Stimulated activated CD8-positive, alpha-beta memory T cell treated with anti-CD3 and anti-CD28 coated beads, Interleukin-4, amount 100 ng/mL, for 48 hours (primary cell): ENCODE results near the gene INPP5D.
"Not testable (repeated sequence)": the region's sequence is repeated elsewhere in the genome, so short reads cannot be mapped to it uniquely, and the experiment has no call there.

Experiments
- DNase-seq: peaks from one replicate; pipeline ENCODE4 v3.0.0-alpha.2; 2020

Gene INPP5D

DNA sequence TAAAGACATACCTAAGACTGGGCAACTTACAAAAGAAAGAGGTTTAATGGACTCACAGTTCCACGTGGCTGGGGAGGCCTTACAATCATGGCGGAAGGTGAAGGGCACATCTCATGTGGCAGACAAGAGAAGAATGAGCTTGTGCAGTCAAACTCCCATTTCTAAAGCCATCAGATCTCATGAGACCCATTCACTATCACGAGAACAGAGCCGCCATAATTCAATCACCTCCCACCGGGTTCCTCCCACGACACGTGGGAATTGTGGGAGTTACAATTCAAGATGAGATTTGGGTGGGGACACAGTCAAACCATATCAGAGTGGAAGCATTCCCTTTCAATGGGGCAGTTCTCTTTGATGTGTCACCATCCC, 39.7 kb downstream of the INPP5D start:
- not testable (repeated sequence) for DNase-seq

GRCh38 chr2:233100192-233100998, 40.3 kb downstream of the INPP5D start:
- DNase-seq: peak; percentile 86

- no peak for DNase-seq
Measured at GRCh38 chr2:233101141-233101540, 41.0 kb downstream of the INPP5D start.

- no peak for DNase-seq
Measured at GRCh38 chr2:233101816-233102215, 41.7 kb downstream of the INPP5D start.

DNA sequence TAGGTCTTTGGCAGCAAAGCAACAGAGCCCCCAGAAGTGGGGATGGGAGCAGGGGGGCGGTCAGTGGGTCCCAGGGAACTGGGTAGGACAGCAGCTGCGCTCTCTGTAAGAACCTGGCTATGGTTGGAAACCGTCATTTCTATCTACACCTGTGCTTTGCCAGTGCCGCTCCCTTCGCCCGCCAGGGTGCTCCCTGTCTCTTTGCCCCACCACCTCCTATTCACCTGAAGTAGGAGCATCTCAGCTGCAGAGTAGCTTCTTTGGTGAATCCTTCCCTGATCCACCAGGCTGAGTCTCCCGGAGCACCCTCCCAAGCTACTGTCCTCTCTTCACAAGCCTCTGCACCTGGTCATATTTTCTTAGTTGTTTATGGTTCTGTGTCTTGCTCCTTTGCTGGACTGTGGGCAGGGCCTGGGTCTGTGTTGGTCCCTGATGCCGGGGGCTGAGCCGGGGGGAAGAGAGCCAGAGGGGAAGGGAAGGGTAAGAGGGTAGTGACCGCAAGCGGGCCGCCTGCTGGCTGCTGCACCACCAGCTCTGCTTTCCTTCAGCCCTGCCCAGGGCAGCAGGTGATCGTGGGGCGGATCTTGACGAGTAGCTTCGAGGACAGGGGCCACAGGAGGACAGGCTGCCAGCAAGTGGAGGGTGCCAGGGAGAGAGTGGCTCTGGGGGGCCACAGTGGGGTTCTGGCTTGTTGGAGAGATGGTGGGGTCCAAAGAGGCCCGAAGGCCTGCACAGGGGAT, 45.2 kb downstream of the INPP5D start:
- no peak for DNase-seq

DNA sequence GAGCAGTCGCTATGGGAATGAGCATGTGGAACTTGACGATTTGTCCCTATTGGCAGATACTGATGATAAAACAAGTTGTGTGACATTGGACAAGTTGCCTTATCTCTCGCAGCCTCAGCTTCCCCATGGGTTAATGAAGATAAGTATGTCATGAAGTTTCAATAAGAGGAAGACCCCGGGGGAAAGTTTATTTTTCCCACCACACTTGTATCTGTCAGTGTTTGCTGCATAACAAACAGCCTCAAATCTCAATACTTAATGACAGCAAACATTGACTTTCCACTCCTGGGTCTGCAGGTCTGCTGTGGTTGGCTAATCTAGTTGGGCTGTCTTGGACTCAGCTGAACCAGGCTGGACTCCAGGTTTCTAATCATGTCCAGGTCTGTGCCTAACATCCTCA, 45.8 kb downstream of the INPP5D start:
- no peak for DNase-seq

DNA sequence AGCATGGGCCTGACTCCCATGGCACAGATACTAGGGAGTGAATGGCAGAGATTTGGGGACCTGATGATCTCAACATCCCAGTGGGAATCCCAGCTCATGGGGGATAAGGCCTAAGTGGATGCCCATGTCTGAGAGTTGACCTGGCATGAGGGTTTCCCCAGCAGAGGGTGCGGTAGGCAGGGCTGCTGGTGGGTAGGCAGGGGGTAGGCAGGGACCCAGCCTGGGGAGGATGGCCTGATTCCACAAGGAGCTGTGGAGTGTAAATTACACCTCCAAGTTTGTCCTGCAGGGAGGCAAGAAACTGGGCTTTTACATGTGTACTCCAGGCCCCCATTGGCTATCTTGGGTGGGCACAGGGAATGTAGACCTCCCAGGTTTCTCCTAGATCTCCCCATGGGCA, 46.9 kb downstream of the INPP5D start:
- DNase-seq: no peak

DNA sequence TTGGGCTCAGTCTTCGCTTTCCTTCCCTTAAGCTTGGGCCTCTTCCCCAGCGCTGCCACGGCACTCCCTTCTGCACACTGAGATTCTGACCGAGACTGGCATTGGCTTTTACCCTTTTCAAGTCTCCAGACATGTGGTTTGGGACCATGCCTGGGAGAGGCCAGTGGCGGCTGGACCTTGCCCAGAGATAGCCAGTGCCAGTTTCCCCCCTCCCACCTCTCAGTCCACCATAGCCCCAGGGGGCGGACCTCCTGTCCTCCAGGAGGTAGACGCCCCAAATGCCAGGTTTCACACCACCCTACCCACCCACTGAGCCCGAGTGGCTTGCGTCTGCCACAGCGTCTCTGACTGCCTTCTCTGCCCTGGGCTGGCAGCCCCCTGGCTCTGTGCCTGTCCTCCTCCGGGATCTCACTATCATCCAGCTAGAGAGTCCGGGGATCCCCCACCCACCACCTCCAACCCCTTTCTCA, 47.7 kb downstream of the INPP5D start:
- DNase-seq: no peak

GRCh38 chr2:233108611-233109490, 48.7 kb downstream of the INPP5D start:
- no peak for DNase-seq

DNA sequence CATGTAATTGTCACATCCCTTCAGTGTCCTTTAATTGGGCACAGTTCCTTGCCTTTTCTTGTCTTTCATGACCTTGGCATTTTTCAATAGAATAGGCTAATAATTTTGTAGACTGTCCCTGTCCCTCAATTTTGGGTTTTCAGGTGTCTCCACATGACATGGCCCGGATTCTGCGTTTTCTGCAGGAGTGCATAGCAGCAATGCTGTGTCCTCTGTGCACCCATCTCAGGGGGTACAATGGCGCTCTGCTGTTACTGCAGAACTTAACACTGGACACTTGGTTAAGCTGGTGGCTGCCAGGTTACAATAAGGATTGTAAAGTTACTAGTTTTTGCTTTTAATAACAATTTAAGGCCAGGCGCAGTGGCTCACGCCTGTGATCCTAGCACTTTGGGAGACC, 51.3 kb downstream of the INPP5D start:
- DNase-seq: no peak

- no peak for DNase-seq
Measured at GRCh38 chr2:233112329-233112728, 52.2 kb downstream of the INPP5D start.

DNA sequence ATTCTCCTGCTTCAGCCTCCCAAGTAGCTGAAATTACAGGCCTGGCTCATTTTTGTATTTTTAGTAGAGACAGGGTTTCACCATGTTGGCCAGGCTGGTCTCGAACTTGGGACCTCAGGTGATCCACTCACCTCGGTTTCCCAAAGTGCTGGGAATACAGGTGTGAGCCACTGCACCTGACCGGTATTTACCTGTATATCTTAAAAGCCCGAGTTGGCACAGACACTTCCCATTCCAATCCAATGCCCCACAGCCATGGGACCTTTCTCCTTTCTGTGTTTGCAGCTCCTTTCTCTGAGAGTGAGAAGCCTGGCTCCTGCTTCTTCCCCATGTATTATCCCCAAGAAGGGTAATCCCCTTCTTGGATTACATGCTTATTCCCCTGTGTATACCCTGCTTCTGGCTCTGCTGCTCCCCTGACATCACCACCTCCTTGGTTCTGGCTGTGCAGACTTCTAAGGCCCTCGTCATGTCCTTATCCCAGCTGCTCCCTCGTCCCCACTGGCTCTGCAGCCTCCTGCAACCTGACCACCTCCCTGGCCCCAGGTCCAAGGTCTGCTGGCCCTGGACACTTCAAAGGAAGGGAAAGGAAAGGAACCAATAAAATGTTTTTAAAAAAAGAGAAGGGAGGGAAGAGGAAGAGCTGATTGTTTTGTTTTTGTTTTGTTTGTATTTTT, 52.8 kb downstream of the INPP5D start:
- DNase-seq: no peak

DNA sequence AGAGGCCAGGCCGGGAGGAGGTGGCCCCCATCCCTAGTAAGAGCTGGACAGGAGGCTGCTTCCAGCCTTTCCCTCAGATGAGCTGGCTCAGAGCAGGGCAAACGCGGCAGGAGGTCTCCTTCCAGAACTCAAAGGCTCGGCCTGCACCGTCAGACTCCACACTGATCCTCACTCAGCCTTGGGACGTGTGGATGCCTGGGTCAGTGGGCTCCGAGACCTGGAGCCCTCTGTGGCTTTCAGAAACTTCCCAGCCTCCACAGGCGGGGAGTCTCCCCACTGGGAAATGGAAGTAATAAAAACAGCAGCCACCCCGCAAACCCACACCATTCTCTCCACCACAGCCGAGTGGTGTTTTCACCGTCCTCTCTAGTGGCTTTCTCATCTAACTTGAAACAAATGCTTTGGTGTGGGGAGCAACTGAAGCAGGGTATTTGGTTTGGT, 54.3 kb downstream of the INPP5D start:
- DNase-seq: no peak

DNA sequence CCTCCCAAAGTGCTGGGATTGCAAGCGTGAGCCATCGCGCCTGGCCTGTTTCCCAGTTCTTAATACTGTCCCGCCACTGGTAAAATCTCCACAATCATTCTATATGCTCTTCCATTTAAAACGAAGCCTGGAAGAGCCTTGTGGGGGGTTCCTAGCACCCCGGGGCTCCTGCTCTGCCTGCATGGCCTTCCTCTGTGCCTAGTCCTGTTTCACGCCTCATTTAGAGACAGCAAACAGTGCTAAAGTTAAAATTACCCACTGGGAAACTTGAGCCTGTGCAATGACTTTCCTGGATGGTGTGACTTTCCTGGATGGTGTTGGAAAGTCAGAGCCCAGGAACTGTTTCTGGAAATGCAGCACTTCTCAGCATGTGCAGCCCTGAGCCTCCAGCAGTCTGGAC, 55.0 kb downstream of the INPP5D start:
- DNase-seq: no peak

- no peak for DNase-seq
Measured at GRCh38 chr2:233115741-233116140, 55.6 kb downstream of the INPP5D start.

DNA sequence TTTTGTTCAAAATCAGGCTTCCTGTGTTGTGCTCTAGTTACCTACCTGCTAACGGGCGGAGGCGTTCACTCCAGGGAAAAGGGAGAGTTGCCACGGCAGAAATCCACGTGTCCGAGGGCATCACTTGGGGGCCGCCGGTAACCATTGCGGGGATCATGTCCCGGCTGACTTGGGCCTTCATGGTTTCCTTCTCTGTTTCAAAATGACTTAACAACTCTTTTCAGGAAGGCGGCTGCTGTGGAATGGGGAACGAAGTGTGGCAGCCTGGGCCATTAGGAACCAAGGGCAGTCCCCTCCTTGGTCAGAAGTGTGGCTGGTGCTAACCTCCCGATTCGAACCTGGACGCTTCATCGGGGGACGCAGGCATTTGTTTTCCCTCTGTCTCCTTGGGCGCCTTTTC, 56.8 kb downstream of the INPP5D start:
- no peak for DNase-seq

DNA sequence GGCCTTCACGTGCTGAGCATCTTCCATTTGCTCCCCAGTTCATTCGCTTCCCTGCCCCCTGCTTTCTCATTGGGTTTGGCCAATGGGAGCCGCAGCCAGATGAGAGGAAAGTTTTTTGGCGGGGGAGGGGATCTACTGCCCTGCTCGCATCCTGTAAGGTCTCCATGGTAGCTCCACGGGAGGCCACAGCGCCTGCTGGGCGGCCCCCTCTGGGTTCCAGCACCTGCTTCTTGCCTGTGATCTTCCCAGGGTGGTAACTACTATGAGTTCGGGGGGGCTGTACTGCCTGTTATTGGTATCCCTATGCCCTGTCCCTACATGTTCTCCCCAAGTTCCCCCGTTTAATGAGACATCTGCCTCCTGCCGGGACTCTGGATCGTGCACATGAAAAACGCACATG, 57.2 kb downstream of the INPP5D start:
- DNase-seq: no peak

- DNase-seq: no peak
Measured at GRCh38 chr2:233117811-233118647, 57.9 kb downstream of the INPP5D start.

- no peak for DNase-seq
Measured at GRCh38 chr2:233118648-233119000, 58.5 kb downstream of the INPP5D start.

DNA sequence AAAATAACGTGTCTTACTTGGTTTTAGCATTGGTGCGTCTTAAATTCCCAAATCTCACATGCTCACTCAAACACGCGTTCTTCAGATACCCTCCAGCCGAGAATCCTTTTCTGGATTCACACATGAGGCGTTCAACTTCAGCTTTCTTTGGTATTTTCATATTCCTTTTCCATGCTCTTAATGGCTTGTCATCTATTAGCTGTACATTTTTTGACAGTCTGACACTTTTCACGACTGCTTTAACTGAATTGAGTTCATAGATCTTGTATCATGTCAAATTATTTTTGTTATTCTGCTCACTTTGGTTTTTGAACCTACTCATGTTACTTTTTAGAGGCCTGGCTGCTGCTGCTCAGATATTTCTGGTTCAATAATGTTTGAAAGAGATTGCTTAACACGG, 59.0 kb downstream of the INPP5D start:
- no peak for DNase-seq

DNA sequence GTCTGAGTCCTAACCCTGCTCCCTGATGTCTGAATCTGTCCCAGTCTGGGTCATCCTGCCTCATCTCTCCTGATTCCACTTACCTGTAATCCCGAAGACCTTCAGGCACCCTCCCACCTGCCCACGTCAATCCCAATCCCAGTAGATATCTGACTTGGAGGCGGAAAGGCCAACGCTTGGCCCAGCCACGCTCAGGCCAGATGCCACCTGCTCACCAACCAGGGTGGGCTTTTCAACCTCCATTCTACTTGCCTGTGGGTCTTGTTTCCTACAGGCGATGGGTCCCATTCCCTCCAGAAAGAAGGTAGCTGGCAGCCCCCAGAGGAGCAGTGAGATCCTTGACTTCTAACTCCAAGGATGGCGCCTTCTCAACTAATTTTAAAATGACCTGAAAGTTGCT, 59.7 kb downstream of the INPP5D start:
- DNase-seq: no peak

- no peak for DNase-seq
Measured at GRCh38 chr2:233120459-233120858, 60.3 kb downstream of the INPP5D start.
